ENCODE results near the gene CUX1.

CUX1 gene

DNA sequence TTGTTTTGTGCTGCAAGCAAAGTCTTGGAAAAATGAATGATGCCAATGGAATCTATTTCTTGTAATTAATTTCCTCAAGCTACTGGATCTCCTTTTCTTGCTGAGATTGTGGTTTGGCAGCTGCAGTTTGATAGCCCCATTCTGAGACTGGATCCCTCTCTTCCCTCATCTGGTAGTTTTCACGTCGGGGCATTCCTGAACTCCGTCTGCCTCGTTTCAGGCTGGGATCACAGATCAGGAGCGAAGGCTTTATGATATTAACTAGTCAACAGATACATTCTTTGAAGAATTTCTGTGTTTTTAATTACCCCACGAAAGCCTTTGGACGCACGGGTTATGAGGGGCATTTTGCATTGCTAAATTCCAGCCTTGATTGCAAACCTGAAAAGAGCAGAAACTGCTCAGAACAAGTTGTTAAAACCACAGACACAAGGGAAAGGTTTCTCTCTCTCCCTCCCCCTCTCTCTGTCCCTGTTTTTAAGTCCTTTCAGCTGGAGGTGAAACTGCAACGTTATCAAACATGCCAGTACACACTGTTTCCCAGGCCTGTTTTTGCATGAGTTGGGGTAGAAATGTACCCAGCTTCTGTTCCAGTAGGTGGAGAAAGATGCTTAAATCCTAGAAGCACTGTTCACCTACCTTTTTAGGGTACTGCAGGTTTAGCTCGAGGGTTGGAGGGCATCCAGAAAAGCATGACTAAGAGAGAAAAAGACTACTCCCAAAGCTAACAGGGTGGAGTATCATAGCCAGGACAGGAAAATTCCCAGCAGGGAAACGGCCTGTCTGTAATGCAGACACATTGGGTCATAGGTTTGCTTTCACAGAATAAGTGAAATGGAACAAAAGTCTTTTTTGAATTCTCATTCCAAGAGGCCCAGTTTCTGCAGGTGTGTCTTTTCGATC lies 124.3 kb downstream of the CUX1 start:
- DNase-seq: no peak

DNA sequence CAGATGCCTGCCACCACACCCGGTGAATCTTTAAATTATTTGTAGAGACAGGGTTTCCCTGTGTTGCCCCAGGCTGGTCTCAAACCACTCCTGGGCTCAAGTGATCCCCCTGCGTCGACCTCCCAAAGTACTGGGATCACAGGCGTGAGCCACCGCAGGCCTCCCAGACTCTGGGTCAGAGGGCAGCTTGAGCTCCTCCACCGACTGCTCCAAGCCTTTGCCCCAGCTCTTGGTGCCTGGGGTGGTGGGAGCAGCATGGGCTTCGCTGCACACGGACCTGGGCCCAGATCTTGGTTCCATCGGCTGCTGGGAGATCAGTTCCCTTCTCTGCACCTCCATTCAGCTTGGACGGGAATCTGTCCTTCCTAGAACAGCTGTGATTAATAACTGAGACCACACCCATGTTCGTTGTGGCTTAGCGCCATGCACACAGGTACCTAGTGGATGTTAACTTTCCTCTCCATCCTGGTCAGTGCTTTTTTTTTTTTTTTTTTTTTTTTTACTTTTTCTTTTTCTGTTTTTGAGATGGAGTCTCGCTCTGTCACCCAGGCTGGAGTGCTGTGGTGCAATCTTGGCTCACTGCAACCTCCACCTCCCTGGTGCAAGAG lies 125.3 kb downstream of the CUX1 start:
- no peak for DNase-seq

DNA sequence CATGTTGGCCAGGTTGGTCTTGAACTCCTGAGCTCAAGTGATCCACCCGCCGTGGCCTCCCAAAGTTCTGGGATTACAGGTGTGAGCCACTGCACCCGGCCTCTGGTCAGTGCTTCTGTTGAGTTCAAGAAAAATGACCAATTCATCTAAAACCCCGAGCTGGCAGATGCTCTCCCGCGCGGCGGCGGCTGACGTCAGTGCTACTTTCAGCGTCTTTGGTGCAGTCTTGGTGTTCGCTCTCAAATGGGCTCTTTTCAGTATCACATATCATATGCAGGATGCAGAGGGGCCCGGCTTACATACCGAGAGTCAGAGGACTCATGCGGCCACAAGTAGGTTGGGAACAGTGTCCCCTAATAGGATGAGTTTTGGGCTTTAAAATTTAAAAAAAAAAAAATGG lies 125.9 kb downstream of the CUX1 start:
- no peak for DNase-seq

DNA sequence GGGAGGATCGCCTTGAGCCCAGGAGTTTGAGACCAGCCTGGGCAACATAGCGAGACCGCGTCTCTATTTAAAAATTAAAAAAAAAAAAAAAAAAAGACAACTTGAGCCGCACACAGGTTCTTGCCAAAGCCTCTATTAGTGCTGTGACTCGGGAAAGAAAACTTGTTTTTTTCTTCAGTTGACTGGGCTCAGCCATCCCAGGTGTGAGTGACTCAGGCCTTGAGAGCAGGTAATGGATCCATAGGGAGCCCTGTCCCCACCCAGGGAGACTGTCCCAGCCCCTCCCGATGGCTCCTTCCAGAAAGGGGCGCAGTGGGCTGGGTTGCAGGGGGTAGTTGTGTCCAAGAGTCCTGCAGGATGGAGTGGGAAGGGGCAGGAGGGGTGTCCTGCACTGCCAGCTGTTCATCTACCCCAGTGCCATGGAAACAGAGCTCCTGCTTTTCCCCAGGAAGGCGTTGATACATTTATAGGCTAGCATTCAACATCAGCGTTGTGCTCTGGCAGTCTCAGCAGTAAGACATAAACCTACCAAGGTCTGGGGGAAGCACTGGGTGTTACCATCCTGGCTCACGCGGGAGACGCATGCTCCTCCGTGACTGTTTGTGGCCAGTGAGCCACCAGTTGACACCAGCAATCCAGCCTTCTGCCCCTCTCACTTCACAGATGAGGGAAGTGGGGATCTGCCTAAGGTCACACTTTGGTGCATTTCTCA lies 126.6 kb downstream of the CUX1 start:
- DNase-seq: no peak

DNA sequence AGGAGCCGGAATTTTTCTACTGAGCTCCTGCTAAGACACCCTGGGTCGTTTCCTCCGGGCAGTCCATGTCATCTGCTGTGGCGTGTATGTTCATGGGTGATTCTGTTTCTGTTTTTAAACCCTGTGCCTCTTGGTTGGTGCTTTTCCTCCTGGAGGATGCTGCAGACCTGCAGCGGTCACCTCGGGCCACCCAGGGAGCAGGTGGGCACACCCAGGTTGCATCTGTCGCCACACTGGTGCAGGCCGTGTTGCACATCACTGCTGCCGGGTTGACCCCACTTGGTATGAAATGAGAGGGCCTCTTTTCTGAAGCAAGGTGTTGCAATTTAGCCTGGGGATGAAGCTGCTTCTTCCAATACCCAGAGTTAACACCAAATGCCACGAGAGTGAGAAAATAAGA lies 127.2 kb downstream of the CUX1 start:
- no peak for DNase-seq

DNA sequence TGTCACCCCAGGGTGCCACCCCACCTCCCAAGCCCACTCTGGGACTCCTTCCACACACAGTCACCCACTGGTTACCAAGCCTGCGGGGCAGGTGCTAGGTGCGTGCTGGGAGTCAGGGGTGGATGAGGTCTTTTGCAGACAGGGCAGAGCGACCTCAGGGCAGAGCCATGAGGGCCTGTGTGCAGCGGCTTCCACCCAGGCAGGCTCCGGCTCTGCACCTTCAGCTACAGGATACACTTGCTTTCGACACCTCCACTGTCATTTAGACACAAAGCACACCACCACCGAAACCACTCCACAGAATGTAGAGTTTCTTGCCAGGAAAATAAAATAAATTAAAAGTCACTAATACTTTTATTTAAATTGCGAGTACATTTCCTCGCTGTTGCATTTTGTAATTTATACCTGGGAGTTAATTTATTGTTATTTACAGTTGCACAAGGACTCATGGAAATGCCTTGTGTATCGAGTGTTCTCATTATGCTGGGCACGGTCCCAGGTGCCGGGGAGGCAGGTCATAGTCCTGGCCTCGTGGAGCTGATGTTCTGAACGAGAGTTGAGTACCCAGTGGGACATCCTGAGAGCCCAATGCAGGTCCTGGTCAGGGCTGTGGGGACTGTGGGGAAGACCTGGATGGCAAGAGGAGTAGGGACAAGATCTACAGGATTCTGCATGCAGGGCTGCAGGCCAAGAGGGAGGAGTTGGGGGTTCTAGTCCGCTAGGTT lies 127.8 kb downstream of the CUX1 start:
- DNase-seq: no peak

DNA sequence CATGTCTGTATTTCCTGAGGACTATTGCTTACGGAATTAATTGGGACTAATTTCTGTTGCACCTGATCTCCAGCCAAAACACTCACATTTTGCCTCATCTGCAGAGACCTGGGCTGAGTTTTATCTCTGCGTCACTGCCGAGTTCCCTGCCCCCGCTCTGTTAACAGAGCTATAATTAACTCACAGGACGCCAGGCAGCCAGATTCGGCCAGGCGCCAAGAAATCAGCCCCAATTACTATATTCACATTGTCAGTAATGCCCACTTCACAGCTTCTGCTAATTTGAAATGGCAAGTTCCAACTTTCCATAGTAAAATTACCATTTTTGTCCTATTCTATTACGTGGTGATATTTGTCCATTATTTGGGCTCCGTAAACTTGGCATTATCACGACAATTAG lies 130.5 kb downstream of the CUX1 start:
- no peak for DNase-seq

DNA sequence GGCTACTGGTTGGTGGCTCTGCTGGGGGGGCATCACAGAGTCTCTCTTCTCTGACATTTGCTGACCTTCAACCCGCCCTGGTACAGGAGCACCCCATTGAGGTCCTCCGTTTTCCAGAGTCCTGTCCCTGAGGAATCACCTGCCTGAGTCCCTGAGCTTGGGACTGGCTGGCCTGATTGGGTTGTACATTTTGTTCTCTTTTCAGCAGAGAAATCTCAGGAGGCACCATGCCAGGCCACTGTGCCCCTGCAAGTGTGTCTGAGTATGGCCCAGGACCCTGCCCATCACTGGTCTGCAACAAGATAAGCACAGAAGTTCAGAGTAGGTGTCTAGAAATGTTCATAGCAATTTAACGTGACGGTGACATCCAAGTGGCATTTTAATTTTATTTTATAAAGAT lies 131.2 kb downstream of the CUX1 start:
- DNase-seq: no peak

DNA sequence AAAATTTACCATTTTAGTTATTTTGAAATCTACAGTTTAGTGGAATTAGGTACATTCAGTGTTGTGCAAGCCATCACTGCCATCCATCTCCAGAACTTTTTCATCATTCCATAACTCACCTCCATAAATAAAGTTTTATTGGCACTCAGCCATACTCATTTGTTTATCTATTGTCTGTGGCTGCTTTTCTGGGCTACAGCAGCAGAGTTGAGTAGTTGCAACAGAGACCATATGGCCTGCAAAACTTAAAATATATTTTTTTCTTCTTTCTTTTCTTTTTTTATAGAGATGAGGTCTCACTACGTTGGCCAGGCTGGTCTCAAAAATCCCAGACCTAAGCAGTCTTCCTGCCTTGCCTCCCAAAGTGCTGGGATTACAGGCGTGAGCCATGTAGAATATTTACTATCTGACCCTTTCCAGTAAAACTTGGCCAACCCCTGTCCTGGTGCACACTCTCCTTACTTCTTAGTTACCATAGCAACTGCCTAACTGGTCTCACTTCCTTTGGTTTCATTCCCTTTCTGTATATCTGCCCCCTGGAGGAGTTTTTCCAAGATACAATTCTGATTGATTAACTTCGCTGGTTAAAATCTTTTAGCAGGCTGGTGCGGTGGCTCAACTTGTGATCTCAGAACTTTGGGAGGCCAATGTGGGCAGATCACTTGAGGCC lies 133.2 kb downstream of the CUX1 start:
- no peak for DNase-seq

DNA sequence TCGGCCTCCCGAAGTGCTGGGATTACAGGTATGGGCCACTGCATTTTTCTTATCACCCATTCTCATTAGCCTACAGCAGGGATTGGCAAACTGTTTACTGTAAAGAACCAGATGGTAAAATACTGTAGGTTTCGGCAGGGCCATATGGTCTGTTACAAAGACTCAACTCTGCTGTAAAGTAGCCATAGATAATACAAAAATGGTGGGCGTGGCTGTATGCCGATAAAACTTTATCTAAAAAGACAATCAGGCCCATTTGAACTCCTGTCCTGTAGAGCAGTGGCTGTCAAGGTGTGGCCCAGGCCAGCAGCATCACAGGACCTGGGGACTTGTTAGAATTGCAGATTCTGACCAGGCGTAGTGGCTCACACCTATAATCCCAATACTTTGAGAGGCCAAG lies 134.3 kb downstream of the CUX1 start:
- DNase-seq: no peak

DNA sequence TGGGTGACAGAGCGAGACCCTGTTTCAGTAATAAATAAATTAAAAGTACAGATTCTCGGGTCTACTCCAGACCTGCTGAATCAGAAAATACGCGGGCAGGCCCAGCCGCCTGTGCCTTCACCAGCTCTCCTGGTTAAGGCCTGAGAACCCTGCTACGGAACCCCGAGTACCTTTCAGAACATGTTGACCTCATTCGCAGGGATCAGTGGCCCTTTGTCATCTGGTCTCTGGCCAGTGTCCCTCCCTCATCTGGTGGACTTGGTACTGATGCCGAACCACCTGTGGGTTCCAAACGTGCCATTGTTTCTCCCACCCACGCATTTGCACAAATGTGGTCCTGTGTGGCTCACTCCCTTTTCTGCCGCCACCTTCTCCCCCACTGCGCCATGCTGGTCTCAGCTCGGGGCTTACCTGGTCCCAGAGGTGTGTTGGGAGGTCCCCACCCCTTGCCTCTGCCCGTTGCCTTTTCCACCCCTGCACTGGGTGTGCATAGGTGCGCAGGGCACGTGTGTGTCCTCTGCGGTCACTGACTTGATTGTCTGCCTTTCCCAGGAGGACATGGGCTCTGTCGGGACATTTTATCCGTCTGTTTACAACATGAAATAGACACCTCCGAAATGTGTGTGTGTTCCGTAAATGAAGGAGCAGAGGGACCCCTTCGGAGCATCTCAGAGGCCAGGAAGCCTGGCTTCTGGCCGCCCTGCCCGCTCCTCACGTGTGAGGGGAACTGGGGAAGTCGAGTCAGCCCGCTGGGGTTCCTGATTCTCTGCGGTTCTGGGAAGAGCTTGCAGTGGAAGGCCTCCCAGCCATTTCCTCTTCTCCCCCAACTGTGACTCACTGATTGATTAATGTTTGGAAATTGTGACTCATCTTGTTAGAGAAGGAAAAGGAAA lies 135.2 kb downstream of the CUX1 start:
- no peak for DNase-seq

DNA sequence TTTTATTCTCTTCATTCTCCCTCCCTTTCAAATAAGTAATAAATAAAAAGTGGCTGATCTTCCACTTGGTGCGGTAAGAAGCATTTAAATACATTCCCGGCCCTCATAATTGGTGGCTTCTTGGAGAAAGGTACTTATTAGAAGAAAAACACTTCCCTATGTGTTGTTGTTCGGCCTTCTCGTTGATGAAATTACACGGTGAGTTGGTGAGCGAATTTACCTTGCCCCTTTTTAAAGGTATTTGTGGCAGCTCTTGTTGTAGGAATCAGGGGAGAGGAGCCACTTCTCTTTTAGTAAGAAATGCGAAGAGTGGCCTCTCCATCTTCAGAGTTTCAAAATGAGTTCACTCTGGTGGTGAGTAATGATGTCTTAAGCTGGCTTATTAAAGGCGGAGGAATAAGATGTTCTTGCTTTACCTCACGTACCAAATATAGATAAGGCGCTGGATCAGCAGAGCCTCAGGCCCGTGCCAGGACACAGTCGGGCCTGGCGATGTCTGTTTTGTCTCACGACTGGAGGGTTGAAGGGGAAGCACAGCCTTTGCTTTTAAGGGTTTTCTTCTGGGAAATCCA lies 135.9 kb downstream of the CUX1 start:
- DNase-seq: no peak

DNA sequence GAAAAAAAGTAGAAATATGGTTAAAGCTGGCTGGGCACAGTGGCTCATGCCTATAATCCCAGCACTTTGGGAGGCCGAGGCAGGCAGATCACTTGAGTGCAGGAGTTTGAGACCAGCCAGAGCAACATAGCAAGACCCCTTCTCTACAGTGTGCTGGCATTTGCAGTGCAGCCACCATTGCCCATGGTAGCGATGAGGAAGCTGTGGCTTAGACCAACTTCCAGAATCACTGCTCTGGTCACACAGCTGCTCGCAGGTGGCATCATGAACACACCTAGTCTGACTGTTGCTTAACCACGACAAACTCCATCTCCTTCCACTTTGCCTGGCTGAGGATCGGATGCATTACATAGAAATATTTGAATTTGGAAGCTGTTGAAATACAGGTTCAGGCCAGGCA lies 137.1 kb downstream of the CUX1 start:
- no peak for DNase-seq

DNA sequence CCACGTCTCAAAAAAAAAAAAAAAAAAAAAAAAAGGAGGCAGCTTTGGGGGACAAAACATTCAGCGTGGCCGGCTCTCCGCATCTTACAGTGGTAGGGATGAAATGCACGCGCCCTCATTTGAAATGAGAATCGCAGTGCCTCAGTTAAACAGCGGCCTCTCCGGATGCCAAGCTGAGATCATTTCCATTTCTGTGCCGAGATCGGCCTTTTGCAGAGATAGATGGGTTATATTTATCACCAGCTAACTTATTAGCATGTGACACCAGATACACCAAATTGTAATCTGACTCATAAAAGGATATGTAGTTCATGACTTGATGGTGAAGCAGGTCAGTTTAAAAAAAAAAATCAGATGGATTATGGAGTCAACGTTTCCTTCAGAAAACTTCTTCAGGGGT lies 138.7 kb downstream of the CUX1 start:
- DNase-seq: no peak

DNA sequence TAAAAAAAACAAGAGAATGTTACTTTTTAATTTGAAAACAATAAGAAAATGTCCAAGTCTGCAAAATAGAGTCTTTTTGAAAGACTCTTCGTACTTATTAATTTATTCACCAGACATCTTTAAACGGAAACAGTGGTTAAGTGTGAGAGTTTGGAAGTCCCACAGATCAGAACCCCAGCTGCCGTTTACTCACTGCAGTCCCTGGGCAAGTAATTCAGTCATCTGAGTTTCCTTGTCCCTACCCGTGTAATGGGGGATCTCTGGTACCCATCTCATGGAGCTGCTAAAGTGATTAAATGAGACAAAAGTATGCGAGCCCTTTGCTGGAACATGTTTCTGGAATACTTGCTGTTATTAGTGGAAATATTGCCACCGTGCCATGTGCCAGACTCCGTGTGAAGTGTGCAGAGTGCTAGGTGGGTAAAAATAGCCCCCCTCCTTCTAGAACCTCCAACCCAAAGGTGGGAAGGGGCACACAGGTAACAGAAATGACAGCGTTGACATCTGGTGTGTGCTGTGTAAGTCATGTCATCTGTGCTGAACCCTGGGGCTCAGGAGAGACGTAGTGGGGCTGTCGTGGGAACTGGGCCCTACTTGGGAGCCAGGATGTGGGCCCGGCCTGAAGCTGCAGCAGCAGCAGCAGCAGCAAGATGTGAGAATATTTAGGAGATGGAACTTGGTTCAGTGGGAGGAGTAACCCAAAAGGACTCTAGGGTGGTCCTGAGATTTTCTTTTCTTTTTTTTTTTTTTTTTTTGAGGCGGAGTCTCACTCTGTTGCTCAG lies 140.5 kb downstream of the CUX1 start:
- no peak for DNase-seq

DNA sequence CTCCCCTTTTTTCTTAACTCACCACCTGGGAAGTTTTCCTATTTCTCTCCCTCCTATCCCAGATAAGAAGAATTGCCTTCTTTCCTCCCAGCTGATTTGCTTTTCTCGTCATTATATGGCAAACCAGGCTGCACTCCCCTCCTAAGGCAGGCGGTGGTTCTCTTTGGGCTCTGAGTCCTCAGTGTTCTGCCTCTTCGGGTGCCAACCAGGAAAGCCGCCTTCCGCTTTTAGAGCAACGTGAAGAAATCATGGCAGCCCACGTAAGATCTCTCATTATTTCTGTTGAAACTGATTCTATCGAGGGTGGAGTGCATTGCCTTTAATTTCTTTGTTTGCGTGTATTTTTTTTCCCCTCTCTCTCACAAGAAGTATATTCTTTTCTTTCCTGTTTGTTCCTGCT lies 141.9 kb downstream of the CUX1 start:
- no peak for DNase-seq

DNA sequence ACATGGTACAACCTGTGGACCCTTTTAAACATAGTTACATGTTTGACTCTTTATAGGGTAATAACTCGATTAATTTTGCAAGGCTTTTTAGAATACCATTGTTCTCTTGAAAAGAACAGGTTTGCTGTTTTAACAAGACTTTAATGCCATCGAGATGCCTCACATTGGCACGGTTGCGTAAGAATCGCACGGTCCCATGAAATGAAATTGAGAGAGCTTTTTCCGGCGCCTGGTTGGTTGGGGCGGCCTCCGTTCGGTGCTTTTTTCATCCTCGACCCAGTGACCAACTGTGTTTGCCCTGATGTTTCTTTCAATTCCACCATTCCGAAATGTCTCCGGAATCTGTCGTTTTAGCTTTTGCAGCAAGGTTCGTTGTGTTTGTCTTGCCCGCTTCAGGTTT lies 142.4 kb downstream of the CUX1 start:
- DNase-seq: no peak

DNA sequence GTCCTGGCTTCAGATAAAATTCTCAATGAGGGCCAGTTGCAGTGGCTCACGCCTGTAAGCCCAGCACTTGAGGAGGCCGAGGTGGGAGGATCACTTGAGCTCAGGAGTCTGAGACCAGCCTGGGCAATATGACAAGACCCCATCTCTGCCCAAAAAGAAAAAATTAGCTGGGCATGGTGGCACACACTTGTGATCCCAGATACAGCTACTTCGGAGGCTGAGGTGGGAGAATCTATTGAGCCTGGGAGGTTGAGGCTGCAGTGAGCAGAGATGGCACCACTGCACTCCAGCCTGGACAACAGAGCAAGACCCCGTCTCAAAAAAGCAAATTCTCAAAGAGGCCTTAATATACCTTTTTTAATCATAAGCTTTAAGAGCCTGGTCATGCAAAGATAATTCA lies 142.9 kb downstream of the CUX1 start:
- DNase-seq: no peak

DNA sequence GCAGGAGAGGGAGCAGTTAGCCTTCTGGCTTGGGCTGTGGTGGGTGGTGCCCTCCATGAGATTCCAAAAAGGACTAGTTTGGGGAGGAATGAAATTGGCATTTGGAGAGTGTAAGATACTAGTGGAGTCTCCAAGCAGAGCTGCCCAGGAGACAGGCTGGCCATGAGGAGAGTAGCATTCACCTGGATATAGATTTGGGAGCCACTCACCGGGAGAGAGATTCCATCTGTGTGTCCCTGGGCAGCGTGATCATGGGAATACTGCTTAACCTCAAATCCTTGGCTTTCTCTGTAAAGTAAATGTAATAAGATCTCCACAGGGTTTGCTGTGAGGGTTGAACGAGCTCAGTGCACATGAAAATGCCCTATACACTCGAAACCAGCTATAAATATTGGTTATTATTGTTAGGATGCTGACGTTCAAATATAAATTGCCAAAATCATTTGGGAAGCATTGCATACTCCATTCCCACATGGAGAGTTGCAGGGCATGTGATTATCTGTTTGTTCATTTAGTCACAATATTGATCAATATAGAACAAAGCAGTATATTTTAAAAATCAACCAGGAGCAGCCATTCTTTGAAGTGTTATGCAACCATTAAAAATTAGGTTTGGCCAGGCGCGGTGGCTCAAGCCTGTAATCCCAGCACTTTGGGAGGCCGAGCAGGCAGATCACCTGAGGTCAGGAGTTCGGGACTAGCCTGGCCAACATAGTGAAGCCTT lies 143.7 kb downstream of the CUX1 start:
- DNase-seq: no peak

DNA sequence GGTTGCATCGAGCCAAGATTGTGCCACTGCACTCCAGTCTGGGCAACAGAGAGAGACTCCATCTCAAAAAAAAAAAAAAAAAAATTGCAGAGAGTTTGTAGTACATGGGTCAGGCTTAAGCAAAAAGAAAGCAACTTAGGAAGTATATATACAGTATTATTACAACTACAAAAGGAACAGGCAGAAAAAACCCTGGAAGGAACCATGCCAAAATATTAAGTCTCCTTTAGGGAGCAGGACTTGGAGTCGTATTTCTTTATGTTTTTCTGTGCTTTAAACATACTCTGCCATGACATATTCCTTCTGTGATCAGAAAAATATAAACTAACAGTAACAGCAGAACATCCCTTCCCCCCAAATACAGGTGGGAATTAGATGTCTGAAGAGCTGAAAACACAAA lies 144.4 kb downstream of the CUX1 start:
- no peak for DNase-seq

Measured in T-helper 9 cell (primary cell).